OCI-LY3 (cell line): Measurements from ENCODE around the gene RING1.

Experiments
- H2AFZ ChIP-seq: fragments of 200-600, 300-600 bp; shearing (Covaris generic); 2 replicates; pipeline ENCODE4 v1.6.0; 2014; ENCODE audit warnings: antibody characterized with exemption, low read depth, low read length
- H3K27ac ChIP-seq: fragments of 200-600, 300-600 bp; sonication (generic); 2 replicates; pipeline ENCODE4 v1.5.1; 2014; ENCODE audit warnings: mild to moderate bottlenecking, low read length, moderate library complexity, mixed read lengths
- H3K27me3 ChIP-seq: fragments of 200-600, 300-600 bp; sonication (generic); 2 replicates; pipeline ENCODE4 v1.6.1; 2014; ENCODE audit warnings: low read depth, low read length, mixed read lengths
- H3K36me3 ChIP-seq: fragments of 200-600, 300-600 bp; sonication (generic); replicated peaks from 2 replicates; pipeline ENCODE3; 2014; ENCODE audit warnings: low read depth, low read length, mixed read lengths
- H3K4me1 ChIP-seq: fragments of 300-600, 200-600 bp; sonication (generic); 2 replicates; pipeline ENCODE4 v1.6.1; 2014; ENCODE audit warnings: low read length, mixed read lengths
- H3K4me2 ChIP-seq: fragments of 200-600, 300-600 bp; sonication (generic); 2 replicates; pipeline ENCODE4 v1.6.1; 2014; ENCODE audit warnings: low read length, mixed read lengths
- H3K4me3 ChIP-seq: fragments of 300-600, 200-600 bp; sonication (generic); 2 replicates; pipeline ENCODE4 v1.5.1; 2014; ENCODE audit warnings: antibody characterized with exemption, mild to moderate bottlenecking, low read length, moderate library complexity
- H3K79me2 ChIP-seq: fragments of 300-600, 200-600 bp; shearing (Covaris generic); 2 replicates; pipeline ENCODE4 v1.6.1; 2014; ENCODE audit warnings: mild to moderate bottlenecking, low read length, mixed read lengths
- H3K9ac ChIP-seq: fragments of 300-600, 200-600 bp; shearing (Covaris generic); 2 replicates; pipeline ENCODE4 v1.6.0; 2014; ENCODE audit warnings: mild to moderate bottlenecking, low read length, moderate library complexity
- H3K9me3 ChIP-seq: fragments of 200-600, 300-600 bp; shearing (Covaris generic); 2 replicates; pipeline ENCODE4 v1.6.1; 2014; ENCODE audit warnings: low read length, mixed read lengths; ENCODE audit not compliant: insufficient read depth
- H4K20me1 ChIP-seq: fragments of 200-600, 300-600 bp; sonication (generic); 2 replicates; pipeline ENCODE4 v1.6.1; 2016; ENCODE audit warnings: low read length, mixed read lengths; ENCODE audit not compliant: insufficient read depth
- EZH2phosphoT487 ChIP-seq: fragments of 200-600 bp; shearing (Covaris generic); IDR thresholded peaks from 2 replicates; pipeline ENCODE4 v1.6.1; 2018; ENCODE audit warnings: antibody characterized with exemption, mixed run types, low read depth
- TF ChIP-seq, protein P1 (sequence below): fragments of 200-600, 300-600 bp; sonication (generic); IDR thresholded peaks from 2 replicates; pipeline ENCODE4 v1.5.1; 2014; ENCODE audit warnings: antibody characterized with exemption, low read length, low read depth

Gene RING1

DNA sequence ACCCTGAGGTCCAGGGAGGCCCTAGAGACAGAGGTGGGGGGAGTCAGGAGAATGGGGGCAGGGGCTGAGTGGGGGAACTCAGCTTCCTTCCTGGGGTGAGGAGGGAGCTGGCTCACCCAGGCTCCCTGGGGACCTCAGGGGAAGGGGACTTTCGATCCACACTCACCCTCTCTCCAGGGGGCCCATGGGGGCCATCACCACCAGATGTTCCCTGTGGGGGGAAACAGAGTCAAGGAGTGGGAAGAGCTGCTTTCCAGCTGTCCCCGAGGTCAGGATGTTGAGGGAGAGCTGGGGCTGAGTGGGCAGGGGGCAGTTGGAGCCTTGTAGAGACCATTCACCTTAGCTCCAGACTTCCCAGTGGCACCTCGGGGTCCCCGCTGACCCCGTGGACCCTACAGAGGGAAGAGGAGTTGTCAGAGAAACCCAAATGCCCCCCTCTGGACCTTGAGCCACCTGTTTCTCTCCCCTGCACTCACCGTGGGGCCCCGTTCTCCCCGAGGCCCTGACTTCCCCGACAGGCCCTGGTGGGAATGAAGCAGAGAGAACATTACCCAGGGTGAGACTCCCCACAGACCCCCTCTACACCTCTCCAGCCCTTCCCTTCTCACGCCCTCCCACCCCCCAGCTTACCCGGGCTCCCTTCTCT is 34.6 kb upstream of the RING1 start:
- Histone ChIP-seq H3K27me3 (no peaks in the 10 kb centered on the region), H3K4me2 (no peak overlapping the region), H3K79me2 (no peaks in the 10 kb centered on the region), H3K27ac (no peak overlapping the region), H2AFZ (no peak overlapping the region), H3K36me3 (no peaks in the 10 kb centered on the region), H3K4me3 (no peak overlapping the region), H4K20me1 (no peaks in the 10 kb centered on the region), H3K4me1 (peaks cover 17% of the 10 kb centered on the region), H3K9me3 (no peaks in the 10 kb centered on the region), H3K9ac (no peak overlapping the region)
- TF ChIP-seq, protein P1, sequence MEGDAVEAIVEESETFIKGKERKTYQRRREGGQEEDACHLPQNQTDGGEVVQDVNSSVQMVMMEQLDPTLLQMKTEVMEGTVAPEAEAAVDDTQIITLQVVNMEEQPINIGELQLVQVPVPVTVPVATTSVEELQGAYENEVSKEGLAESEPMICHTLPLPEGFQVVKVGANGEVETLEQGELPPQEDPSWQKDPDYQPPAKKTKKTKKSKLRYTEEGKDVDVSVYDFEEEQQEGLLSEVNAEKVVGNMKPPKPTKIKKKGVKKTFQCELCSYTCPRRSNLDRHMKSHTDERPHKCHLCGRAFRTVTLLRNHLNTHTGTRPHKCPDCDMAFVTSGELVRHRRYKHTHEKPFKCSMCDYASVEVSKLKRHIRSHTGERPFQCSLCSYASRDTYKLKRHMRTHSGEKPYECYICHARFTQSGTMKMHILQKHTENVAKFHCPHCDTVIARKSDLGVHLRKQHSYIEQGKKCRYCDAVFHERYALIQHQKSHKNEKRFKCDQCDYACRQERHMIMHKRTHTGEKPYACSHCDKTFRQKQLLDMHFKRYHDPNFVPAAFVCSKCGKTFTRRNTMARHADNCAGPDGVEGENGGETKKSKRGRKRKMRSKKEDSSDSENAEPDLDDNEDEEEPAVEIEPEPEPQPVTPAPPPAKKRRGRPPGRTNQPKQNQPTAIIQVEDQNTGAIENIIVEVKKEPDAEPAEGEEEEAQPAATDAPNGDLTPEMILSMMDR: no peak
- no peak for TF ChIP-seq EZH2phosphoT487

DNA sequence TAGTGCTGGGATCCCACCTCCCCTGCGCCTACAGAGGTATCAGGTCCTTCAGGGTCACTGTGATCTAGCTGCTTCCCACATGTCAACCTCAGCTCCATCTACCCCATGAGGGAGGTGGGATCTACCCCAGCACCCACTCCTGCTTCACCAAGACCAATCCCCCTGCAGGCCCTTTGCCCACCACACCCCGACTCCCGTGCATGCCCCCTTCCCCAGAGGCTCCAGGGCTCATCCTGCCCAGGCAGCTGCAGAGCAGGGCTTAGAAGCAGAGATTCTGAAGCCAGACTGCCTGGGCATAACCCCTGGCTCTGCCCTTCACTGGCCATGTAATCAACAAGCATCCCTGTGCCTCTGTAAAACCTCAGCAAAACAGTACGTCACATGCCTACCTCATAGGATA is 33.5 kb upstream of the RING1 start:
- Histone ChIP-seq H3K27ac (no peak overlapping the region), H3K4me2 (no peak overlapping the region), H3K27me3 (no peaks in the 10 kb centered on the region)

DNA sequence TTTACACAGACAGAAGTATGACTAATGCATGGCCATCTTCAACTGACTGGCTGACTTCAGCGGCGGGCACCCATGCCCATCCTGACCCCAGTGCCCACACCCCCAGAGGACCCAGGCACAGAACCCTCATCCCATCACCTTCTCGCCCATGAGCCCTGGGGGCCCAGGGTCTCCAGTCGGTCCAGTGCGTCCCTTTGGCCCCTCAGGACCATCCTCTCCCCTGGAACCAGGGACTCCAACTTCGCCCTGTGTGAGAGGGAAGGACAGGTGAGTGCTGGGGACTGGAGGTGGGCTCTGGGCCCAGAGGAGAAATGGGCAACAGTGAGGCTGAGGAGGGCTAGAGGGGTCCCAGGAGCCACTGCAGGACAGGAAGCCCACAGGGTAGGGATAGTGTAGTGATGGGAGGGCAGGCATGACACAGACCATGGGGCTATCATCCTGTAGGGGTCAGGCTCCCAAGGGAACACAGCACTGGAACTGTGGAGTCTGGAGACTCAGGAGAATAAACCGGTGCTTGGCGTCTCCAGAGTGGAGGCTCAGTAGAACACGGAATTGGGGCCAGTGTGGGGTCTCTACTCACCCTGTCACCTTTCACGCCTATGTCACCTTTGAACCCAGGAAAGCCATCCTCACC is 32.7 kb upstream of the RING1 start:
- TF ChIP-seq EZH2phosphoT487: no peak
- TF ChIP-seq, protein P1: no peak
- no peak overlapping the region for H3K4me2 ChIP-seq

More for the DNA sequence above, 33.5 kb upstream of the RING1 start:
- no peaks in the 10 kb centered on the region for H3K36me3 ChIP-seq
- H4K20me1 ChIP-seq: no peaks in the 10 kb centered on the region
- H3K79me2 ChIP-seq: no peaks in the 10 kb centered on the region
- H3K9me3 ChIP-seq: no peaks in the 10 kb centered on the region
- H3K4me3 ChIP-seq: no peak overlapping the region
- H2AFZ ChIP-seq: no peak overlapping the region
- H3K4me1 ChIP-seq: peaks cover 12% of the 10 kb centered on the region
- H3K9ac ChIP-seq: no peak overlapping the region
- TF ChIP-seq, protein P1: no peak
- no peak for TF ChIP-seq EZH2phosphoT487

DNA sequence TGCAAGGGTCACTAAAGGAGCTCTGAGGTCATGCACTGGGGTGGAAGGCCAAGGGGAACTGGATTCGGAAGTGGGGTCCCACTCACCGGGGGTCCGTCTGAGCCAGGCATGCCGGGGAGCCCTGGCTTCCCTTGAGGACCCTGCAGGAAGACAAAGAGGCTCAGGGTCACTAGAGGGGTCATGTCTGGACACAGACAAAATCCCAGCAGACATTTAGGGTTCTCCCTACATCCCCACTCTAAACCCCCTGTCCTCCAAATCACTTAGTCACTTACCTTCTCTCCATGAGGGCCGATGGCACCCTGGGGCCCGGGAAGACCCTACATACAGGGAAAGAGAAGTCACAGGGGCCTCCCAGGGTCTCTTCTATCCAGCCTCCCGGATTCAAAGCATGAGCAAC is 31.4 kb upstream of the RING1 start:
- Histone ChIP-seq H3K4me2 (no peak overlapping the region), H3K27ac (no peak overlapping the region), H3K4me1 (peaks cover 4% of the 10 kb centered on the region; the same call in 1 of the 2 replicates), H3K9me3 (no peaks in the 10 kb centered on the region), H4K20me1 (no peaks in the 10 kb centered on the region), H3K9ac (no peak overlapping the region), H3K36me3 (no peaks in the 10 kb centered on the region), H3K79me2 (no peaks in the 10 kb centered on the region), H3K27me3 (no peaks in the 10 kb centered on the region), H2AFZ (no peak overlapping the region), H3K4me3 (no peak overlapping the region)
- TF ChIP-seq, protein P1: no peak
- TF ChIP-seq EZH2phosphoT487: no peak

More for the DNA sequence above, 32.7 kb upstream of the RING1 start:
- H3K36me3 ChIP-seq: no peaks in the 10 kb centered on the region
- H3K27me3 ChIP-seq: no peaks in the 10 kb centered on the region
- no peaks in the 10 kb centered on the region for H3K9me3 ChIP-seq
- peaks cover 4% of the 10 kb centered on the region for H3K4me1 ChIP-seq
- H3K4me3 ChIP-seq: no peak overlapping the region
- H3K79me2 ChIP-seq: no peaks in the 10 kb centered on the region
- no peaks in the 10 kb centered on the region for H4K20me1 ChIP-seq
- H3K27ac ChIP-seq: no peak overlapping the region
- no peak overlapping the region for H3K9ac ChIP-seq
- no peak overlapping the region for H2AFZ ChIP-seq
